ENCODE data around the gene CUL4B. TPM values are rescaled to one million over a fixed set of nuclear protein-coding genes. Genes with fewer than 3 reads are reported as not detected.

Gene CUL4B
- total RNA-seq, 1 experiment from 2014 or later = 38.9 TPM

DNA sequence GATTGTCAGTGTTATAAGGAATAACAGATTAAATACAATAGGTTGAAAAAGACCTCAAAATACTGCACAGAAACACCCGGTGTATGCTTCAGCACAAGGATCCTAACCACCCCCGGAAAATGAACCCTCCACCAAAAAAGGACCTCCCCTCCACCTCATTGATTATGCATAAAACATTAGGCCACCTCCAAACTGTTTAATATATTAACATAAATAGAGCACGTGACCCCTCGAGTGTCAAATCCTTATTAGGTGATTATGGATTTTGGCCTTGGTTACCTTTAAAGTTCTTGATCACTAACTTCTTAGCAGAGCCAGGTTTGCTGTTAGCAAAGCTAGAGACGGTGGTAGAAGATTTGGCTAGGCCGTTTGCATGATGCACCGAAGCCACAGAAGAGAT, 958 bp downstream of the CUL4B start:
- ChIA-PET CTCF (no interaction called here), POLR2A (no interaction called here)
- TF ChIP-seq, protein P1, sequence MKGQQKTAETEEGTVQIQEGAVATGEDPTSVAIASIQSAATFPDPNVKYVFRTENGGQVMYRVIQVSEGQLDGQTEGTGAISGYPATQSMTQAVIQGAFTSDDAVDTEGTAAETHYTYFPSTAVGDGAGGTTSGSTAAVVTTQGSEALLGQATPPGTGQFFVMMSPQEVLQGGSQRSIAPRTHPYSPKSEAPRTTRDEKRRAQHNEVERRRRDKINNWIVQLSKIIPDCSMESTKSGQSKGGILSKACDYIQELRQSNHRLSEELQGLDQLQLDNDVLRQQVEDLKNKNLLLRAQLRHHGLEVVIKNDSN (CRISPR knock-in tag; IDR thresholded peaks at IDR 0.05) = peak; percentile 60; the same call in 1 of the 2 replicates
- TF ChIP-seq, protein P2, sequence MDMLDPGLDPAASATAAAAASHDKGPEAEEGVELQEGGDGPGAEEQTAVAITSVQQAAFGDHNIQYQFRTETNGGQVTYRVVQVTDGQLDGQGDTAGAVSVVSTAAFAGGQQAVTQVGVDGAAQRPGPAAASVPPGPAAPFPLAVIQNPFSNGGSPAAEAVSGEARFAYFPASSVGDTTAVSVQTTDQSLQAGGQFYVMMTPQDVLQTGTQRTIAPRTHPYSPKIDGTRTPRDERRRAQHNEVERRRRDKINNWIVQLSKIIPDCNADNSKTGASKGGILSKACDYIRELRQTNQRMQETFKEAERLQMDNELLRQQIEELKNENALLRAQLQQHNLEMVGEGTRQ (CRISPR knock-in tag; IDR thresholded peaks at IDR 0.05) = peak; percentile 75
- TF ChIP-seq ZNF219 (CRISPR knock-in tag; IDR thresholded peaks at IDR 0.05; ENCODE audit: borderline replicate concordance) = no peak
- ATAC-seq = no peak
- Mint-ChIP-seq H3K4me3 (peak overlapping the region; percentile 93), H3K36me3 (peaks cover 10% of the 10 kb centered on the region), H3K9me3 (no peaks in the 10 kb centered on the region), H3K27me3 (ENCODE audit: low read depth) (no peaks in the 10 kb centered on the region), H3K27ac (peak overlapping the region; percentile 98; the same call in 1 of the 2 replicates), H3K4me1 (peaks cover 14% of the 10 kb centered on the region)
- DNase-seq (ENCODE audit: low spot score) = no peak

DNA sequence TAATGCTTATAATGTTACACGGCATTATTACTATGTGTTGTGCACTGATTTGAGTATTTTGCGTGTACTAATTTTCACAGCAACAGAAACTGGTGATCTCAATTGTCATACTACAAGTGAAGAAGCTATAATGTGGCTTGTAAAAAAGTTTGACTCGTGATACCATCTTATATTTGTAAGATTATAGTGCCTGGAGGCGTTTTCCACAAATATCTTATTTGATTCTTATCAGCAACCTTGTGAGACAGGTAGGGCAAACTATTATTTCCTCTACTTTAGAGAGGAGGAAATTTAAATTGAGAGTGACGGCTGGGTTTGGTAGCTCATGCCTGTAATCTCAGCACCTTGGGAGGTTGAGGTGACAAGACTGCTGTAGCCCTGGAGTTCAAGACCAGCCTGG, 4.5 kb downstream of the CUL4B start:
- Mint-ChIP-seq H3K4me1 (0 out of 2 replicates have a peak, but pooled peaks cover 5% of the 10 kb centered on the region), H3K36me3 (peaks cover 12% of the 10 kb centered on the region), H3K9me3 (no peaks in the 10 kb centered on the region), H3K27ac (no peak overlapping the region), H3K27me3 (ENCODE audit: low read depth) (no peaks in the 10 kb centered on the region), H3K4me3 (no peak overlapping the region)
- ATAC-seq (no peak), DNase-seq (ENCODE audit: low spot score) (no peak)
- ChIA-PET POLR2A (no interaction called here), CTCF (no interaction called here)
- no peak for TF ChIP-seq ZNF423 (CRISPR knock-in tag; IDR thresholded peaks at IDR 0.05)
- no peak for TF ChIP-seq IRF2 (CRISPR knock-in tag; IDR thresholded peaks at IDR 0.05; ENCODE audit: borderline replicate concordance, low read depth)
- no peak for TF ChIP-seq ZNF317 (CRISPR knock-in tag; IDR thresholded peaks at IDR 0.05; ENCODE audit: borderline replicate concordance, low read depth)
- TF ChIP-seq, protein P3, sequence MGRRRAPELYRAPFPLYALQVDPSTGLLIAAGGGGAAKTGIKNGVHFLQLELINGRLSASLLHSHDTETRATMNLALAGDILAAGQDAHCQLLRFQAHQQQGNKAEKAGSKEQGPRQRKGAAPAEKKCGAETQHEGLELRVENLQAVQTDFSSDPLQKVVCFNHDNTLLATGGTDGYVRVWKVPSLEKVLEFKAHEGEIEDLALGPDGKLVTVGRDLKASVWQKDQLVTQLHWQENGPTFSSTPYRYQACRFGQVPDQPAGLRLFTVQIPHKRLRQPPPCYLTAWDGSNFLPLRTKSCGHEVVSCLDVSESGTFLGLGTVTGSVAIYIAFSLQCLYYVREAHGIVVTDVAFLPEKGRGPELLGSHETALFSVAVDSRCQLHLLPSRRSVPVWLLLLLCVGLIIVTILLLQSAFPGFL (CRISPR knock-in tag; IDR thresholded peaks at IDR 0.05; ENCODE audit: borderline replicate concordance) = no peak
- no peak for TF ChIP-seq CREM (CRISPR knock-in tag; IDR thresholded peaks at IDR 0.05)
- no peak for TF ChIP-seq GRHL2 (CRISPR knock-in tag; IDR thresholded peaks at IDR 0.05; ENCODE audit: insufficient replicate concordance, severe bottlenecking)
- no peak for TF ChIP-seq JAZF1 (CRISPR knock-in tag; IDR thresholded peaks at IDR 0.05)
- TF ChIP-seq, protein P4, sequence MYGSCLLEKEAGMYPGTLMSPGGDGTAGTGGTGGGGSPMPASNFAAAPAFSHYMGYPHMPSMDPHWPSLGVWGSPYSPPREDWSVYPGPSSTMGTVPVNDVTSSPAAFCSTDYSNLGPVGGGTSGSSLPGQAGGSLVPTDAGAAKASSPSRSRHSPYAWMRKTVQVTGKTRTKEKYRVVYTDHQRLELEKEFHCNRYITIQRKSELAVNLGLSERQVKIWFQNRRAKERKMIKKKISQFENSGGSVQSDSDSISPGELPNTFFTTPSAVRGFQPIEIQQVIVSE (CRISPR knock-in tag; IDR thresholded peaks at IDR 0.05; ENCODE audit: borderline replicate concordance) = no peak
- no peak for TF ChIP-seq SMAD3 (CRISPR knock-in tag; IDR thresholded peaks at IDR 0.05; ENCODE audit: borderline replicate concordance)
- no peak for TF ChIP-seq HMGA2 (CRISPR knock-in tag; IDR thresholded peaks at IDR 0.05)
- TF ChIP-seq TEAD4 (CRISPR knock-in tag; IDR thresholded peaks at IDR 0.05) = no peak

DNA sequence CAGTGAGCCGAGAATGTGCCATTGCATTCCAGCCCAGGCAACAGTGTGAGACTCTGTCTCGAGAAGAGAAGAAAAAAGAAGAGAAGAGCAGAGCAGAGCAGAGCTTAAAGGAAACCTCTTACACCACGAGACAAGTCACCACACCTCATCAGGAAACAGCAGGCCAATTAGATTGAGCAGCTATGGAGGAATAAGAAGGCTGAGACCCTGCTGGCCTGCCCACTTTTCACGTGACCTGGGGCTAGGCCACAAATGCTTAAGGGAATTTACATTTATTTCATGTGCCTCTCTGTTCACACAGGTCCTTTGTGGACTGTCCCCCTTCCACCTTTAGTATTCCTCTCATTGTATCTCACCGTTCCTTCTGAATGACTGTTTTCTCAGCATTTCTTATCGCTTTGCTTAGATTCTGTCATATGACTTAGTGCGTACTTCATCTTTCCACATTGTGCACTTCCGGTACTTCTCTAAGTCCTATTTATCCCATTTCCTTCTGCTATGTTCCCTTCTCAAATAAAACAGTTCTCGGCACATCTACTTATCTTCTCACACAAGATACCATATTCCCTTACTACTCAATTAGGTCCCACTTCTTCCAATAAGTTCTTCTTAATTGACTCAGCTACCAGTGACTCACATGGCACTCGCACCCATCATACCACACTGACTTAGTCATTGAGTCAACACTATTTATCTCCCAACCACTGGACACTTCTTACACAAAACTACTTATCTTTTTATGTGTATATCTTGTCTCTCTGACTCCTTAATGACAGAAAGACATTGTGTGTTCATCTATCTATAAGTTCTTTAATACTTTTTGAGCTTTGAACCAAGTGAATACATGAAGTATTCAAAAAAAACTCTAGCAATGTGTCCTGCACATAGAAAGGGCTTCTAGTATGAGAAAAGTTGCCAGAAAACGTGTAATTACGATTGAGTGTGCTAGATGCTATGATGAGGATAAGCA, 11.0 kb downstream of the CUL4B start:
- H3K36me3 Mint-ChIP-seq = peaks cover 3% of the 10 kb centered on the region; the same call in 1 of the 2 replicates
- CTCF ChIA-PET = no interaction called here
- no peak overlapping the region for H3K27ac Mint-ChIP-seq
- no peak overlapping the region for H3K4me3 Mint-ChIP-seq
- H3K27me3 Mint-ChIP-seq (ENCODE audit: low read depth) = no peaks in the 10 kb centered on the region
- POLR2A ChIA-PET = no interaction called here
- ATAC-seq = no peak
- H3K9me3 Mint-ChIP-seq = no peaks in the 10 kb centered on the region
- no peak for DNase-seq (ENCODE audit: low spot score)
- H3K4me1 Mint-ChIP-seq = no peaks in the 10 kb centered on the region
- no peak for TF ChIP-seq JUN (CRISPR knock-in tag; IDR thresholded peaks at IDR 0.05)
- TF ChIP-seq, protein P5, sequence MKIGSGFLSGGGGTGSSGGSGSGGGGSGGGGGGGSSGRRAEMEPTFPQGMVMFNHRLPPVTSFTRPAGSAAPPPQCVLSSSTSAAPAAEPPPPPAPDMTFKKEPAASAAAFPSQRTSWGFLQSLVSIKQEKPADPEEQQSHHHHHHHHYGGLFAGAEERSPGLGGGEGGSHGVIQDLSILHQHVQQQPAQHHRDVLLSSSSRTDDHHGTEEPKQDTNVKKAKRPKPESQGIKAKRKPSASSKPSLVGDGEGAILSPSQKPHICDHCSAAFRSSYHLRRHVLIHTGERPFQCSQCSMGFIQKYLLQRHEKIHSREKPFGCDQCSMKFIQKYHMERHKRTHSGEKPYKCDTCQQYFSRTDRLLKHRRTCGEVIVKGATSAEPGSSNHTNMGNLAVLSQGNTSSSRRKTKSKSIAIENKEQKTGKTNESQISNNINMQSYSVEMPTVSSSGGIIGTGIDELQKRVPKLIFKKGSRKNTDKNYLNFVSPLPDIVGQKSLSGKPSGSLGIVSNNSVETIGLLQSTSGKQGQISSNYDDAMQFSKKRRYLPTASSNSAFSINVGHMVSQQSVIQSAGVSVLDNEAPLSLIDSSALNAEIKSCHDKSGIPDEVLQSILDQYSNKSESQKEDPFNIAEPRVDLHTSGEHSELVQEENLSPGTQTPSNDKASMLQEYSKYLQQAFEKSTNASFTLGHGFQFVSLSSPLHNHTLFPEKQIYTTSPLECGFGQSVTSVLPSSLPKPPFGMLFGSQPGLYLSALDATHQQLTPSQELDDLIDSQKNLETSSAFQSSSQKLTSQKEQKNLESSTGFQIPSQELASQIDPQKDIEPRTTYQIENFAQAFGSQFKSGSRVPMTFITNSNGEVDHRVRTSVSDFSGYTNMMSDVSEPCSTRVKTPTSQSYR (CRISPR knock-in tag; IDR thresholded peaks at IDR 0.05) = no peak
- TF ChIP-seq, protein P6, sequence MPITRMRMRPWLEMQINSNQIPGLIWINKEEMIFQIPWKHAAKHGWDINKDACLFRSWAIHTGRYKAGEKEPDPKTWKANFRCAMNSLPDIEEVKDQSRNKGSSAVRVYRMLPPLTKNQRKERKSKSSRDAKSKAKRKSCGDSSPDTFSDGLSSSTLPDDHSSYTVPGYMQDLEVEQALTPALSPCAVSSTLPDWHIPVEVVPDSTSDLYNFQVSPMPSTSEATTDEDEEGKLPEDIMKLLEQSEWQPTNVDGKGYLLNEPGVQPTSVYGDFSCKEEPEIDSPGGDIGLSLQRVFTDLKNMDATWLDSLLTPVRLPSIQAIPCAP (CRISPR knock-in tag; IDR thresholded peaks at IDR 0.05) = no peak
- no peak for TF ChIP-seq SOX15 (CRISPR knock-in tag; IDR thresholded peaks at IDR 0.05)
- no peak for TF ChIP-seq TP53 (CRISPR knock-in tag; IDR thresholded peaks at IDR 0.05)
- TF ChIP-seq, protein P7, sequence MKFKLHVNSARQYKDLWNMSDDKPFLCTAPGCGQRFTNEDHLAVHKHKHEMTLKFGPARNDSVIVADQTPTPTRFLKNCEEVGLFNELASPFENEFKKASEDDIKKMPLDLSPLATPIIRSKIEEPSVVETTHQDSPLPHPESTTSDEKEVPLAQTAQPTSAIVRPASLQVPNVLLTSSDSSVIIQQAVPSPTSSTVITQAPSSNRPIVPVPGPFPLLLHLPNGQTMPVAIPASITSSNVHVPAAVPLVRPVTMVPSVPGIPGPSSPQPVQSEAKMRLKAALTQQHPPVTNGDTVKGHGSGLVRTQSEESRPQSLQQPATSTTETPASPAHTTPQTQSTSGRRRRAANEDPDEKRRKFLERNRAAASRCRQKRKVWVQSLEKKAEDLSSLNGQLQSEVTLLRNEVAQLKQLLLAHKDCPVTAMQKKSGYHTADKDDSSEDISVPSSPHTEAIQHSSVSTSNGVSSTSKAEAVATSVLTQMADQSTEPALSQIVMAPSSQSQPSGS (CRISPR knock-in tag; IDR thresholded peaks at IDR 0.05; ENCODE audit: borderline replicate concordance, low read depth) = no peak
